WTC11 (cell line): Measurements from ENCODE around the gene DTNB.
A peak's percentile ranks its signal among the peaks of the same experiment; 100 is the strongest.

Experiments
- ATF2 ChIP-seq: sonication (generic); formaldehyde crosslinking; IDR thresholded peaks from 2 replicates; pipeline ENCODE4 v1.8.1; 2022; ENCODE audit warnings: low read depth, missing genetic modification reagents, borderline replicate concordance
- CBFB ChIP-seq: sonication (generic); formaldehyde crosslinking; IDR thresholded peaks from 2 replicates; pipeline ENCODE4 v1.8.1; 2022; ENCODE audit warnings: mild to moderate bottlenecking, low read depth, missing genetic modification reagents
- CTCF ChIP-seq: fragments of 200-600 bp; IDR thresholded peaks from 2 replicates; pipeline ENCODE4 v1.8.0; 2022; ENCODE audit warnings: antibody characterized with exemption
- E2F4 ChIP-seq: sonication (generic); formaldehyde crosslinking; IDR thresholded peaks from 2 replicates; pipeline ENCODE4 v1.8.1; 2022; ENCODE audit warnings: low read depth, mild to moderate bottlenecking, moderate library complexity, missing genetic modification reagents, borderline replicate concordance
- FOXP1 ChIP-seq: sonication (generic); formaldehyde crosslinking; IDR thresholded peaks from 2 replicates; pipeline ENCODE4 v1.8.0; 2022; ENCODE audit warnings: missing genetic modification reagents, mild to moderate bottlenecking, moderate library complexity, borderline replicate concordance
- FOXP4 ChIP-seq: sonication (generic); formaldehyde crosslinking; IDR thresholded peaks from 2 replicates; pipeline ENCODE4 v1.8.0; 2022; ENCODE audit warnings: mild to moderate bottlenecking, missing genetic modification reagents
- MAX ChIP-seq: sonication (generic); formaldehyde crosslinking; IDR thresholded peaks from 2 replicates; pipeline ENCODE4 v1.8.0; 2022; ENCODE audit warnings: mild to moderate bottlenecking, missing genetic modification reagents
- ZNF121 ChIP-seq: sonication (generic); formaldehyde crosslinking; IDR thresholded peaks from 2 replicates; pipeline ENCODE4 v1.8.0; 2023; ENCODE audit warnings: missing genetic modification reagents

- TF ChIP-seq CTCF (no peak), FOXP4 (CRISPR knock-in tag) (no peak), E2F4 (CRISPR knock-in tag) (no peak), FOXP1 (peak; percentile 58; the same call in 1 of the 2 replicates), ATF2 (CRISPR knock-in tag) (no peak), MAX (CRISPR knock-in tag) (no peak), CBFB (no peak), ZNF121 (CRISPR knock-in tag) (no peak)
Measured at GRCh38 chr2:25672494-25673299, 680 bp downstream of the DTNB start.
